Transverse colon (tissue), 4 donors: ENCODE data around the gene C6orf62. TPM values are rescaled to one million over a fixed set of nuclear protein-coding genes. Genes with fewer than 3 reads are reported as not detected.

Experiments used
- DNase-seq: peaks from one replicate; pipeline ENCODE4 v3.0.0-alpha.2; 2019
- H3K27ac ChIP-seq, 4 donors: fragments of 200-600 bp; sonication (generic); 2 replicates each; pipeline ENCODE4 v1.5.1; 2016 to 2018; ENCODE audit warnings: inconsistent platforms in 4 of 4
- H3K27me3 ChIP-seq: fragments of 200-600 bp; sonication (generic); 2 replicates; pipeline ENCODE4 v1.5.1; 2017; ENCODE audit warnings: inconsistent platforms
- H3K36me3 ChIP-seq, 4 donors: fragments of 200-600 bp; sonication (generic); 2 replicates each; pipeline ENCODE4 v1.5.1; 2017 to 2019; ENCODE audit warnings: inconsistent platforms in 4 of 4
- H3K4me1 ChIP-seq, 4 donors: fragments of 200-600 bp; sonication (generic); 2 replicates each; pipeline ENCODE4 v1.5.1; 2017 to 2020; ENCODE audit warnings: inconsistent platforms in 4 of 4
- H3K4me3 ChIP-seq, 4 donors: fragments of 200-600 bp; sonication (generic); 1 replicate in 1 of 4; 2 replicates in 3 of 4; pipeline versions ENCODE4 v1.5.1 to v1.6.1; 2017 to 2019; ENCODE audit warnings: inconsistent platforms in 4 of 4
- H3K9me3 ChIP-seq, 2 donors: fragments of 200-600 bp; sonication (generic); 2 replicates each; pipeline ENCODE4 v1.5.1; 2017 to 2019; ENCODE audit warnings: inconsistent platforms in 2 of 2
- EP300 ChIP-seq: sonication (generic); formaldehyde crosslinking; IDR thresholded peaks from one replicate; pipeline ENCODE4 v1.6.1; 2017; ENCODE audit warnings: antibody characterized with exemption, low read depth
- POLR2A ChIP-seq: fragments of 450-650 bp; IDR thresholded peaks from one replicate; pipeline ENCODE4 v1.6.1; 2016; ENCODE audit warnings: antibody characterized with exemption, mild to moderate bottlenecking, moderate library complexity
- POLR2AphosphoS5 ChIP-seq, 3 donors: sonication (generic); formaldehyde crosslinking; IDR thresholded peaks; one replicate each; pipeline ENCODE4 v1.6.1; 2016; ENCODE audit warnings: antibody characterized with exemption in 3 of 3
- WGBS, 2 donors: methylation state at CpG; one replicate each; pipeline ENCODE4 v1.1.5; 2018; ENCODE audit warnings: low coverage in 1 of 2; 5-methylcytosine and 5-hydroxymethylcytosine counted together
- in situ Hi-C, 4 donors: fragments of 200-750 bp; cut with MboI; loops; one replicate each; pipeline versions ENCODE4 v1.15.0 to v1.15.1; 2017; ENCODE audit warnings: low sequenced_read_pairs in 3 of 4, low pct_ligation_motif_present in 1 of 4, low pct_unique_long_range_greater_than_20kb in 1 of 4
- intact Hi-C: fragments of 100-400 bp; cut with DNase I; formaldehyde crosslinking; loops from one replicate; pipeline ENCODE4 v1.15.1; 2023; ENCODE audit warnings: low total_unique reads
- total RNA-seq, 4 donors: library from RNA; depleted of rRNA; stranded (reverse); fragments of >200 nt; gene quantifications; one replicate each; pipeline ENCODE4 v1.1.0, GENCODE V29; 2016
- TF ChIP-seq, protein P1 (sequence below), 5 experiments: fragments of 200-600 bp in 3 of 5; fragments of 450-650 bp in 2 of 5; sonication (generic) in 3 of 5; IDR thresholded peaks; 1 replicate in 2 of 5; 2 replicates in 3 of 5; pipeline ENCODE4 v1.5.1; 2016 to 2017; ENCODE audit warnings: antibody characterized with exemption in 5 of 5, inconsistent platforms in 3 of 5, mild to moderate bottlenecking in 2 of 5, moderate library complexity in 1 of 5

Gene C6orf62
- total RNA-seq, 4 donors from 2014 or later = 29.9 to 64.3 (median 40.9) TPM

DNA sequence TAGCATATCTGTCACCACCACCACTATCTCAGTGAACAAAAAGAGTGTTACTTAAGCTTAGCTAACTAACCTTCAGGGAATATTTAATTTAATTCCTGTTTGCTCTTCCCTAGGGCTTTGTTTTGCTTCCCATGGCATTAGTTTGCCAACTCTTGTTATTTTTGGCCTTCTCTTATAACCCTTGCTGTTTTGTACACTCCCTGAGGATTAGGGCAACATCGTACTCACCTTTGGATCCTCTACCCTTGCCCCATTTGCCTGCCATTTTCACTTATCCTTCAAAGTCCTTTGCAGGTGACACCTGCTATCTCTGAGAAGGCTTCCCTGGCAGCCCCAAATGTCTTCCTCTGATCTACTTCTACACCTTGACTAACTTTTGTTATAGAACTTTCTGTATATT is 28.4 kb downstream of the C6orf62 start:
- Histone ChIP-seq H3K4me1 (peaks cover 0 to 3% (median 0%) of the 10 kb centered on the region in 4 donors), H3K27me3 (no peaks in the 10 kb centered on the region), H3K36me3 (no peaks in the 10 kb centered on the region), H3K9me3 (no peaks in the 10 kb centered on the region), H3K27ac (no peak overlapping the region), H3K4me3 (no peak overlapping the region)
- no peak for DNase-seq
- in situ Hi-C loops (loop anchor here in 3 of 4 donors (5.0 to 25.0 kb wide), 4 partner anchors 108 to 253 kb away; no protein-coding TSS in a partner anchor), intact Hi-C loops (no loop called here)
- TF ChIP-seq EP300 (no peak), POLR2A (no peak), POLR2AphosphoS5 (IDR thresholded peaks at IDR 0.05) (no peak)
- TF ChIP-seq, protein P1, sequence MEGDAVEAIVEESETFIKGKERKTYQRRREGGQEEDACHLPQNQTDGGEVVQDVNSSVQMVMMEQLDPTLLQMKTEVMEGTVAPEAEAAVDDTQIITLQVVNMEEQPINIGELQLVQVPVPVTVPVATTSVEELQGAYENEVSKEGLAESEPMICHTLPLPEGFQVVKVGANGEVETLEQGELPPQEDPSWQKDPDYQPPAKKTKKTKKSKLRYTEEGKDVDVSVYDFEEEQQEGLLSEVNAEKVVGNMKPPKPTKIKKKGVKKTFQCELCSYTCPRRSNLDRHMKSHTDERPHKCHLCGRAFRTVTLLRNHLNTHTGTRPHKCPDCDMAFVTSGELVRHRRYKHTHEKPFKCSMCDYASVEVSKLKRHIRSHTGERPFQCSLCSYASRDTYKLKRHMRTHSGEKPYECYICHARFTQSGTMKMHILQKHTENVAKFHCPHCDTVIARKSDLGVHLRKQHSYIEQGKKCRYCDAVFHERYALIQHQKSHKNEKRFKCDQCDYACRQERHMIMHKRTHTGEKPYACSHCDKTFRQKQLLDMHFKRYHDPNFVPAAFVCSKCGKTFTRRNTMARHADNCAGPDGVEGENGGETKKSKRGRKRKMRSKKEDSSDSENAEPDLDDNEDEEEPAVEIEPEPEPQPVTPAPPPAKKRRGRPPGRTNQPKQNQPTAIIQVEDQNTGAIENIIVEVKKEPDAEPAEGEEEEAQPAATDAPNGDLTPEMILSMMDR (IDR thresholded peaks at IDR 0.05) = no peak
- WGBS, 2 donors = 43 to 75% methylated on average over 1 of the region's 1 CpG

DNA sequence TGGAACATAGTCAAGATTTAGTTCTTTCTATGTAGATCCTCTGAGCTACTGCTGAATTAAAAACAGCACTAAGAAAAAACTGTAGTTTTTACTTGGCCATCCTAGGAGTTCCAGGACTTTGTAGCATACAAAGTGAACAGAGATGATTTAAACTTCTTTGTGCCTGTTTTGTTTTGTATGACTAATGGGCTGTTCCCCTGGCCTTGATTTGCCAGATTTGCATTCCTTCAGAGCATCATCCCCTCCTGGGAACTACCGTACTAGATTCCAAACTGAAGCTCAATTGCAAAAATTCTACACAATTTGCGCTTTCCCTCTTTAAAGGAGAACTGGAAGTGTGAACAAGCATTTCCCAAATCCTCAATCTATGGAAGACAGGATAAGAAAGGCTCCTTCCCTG is 29.0 kb downstream of the C6orf62 start:
- intact Hi-C loops = no loop called here
- Histone ChIP-seq H3K27me3 (no peaks in the 10 kb centered on the region), H3K4me1 (no peaks in the 10 kb centered on the region), H3K36me3 (no peaks in the 10 kb centered on the region), H3K9me3 (no peaks in the 10 kb centered on the region), H3K27ac (no peak overlapping the region), H3K4me3 (no peak overlapping the region)
- DNase-seq = no peak
- 63 to 90% methylated on average over 2 of the region's 2 CpGs for WGBS, 2 donors
- in situ Hi-C loops = loop anchor here in 3 of 4 donors (5.0 to 25.0 kb wide), 4 partner anchors 108 to 253 kb away; no protein-coding TSS in a partner anchor
- TF ChIP-seq POLR2A (no peak), EP300 (no peak), POLR2AphosphoS5 (IDR thresholded peaks at IDR 0.05) (no peak)
- TF ChIP-seq, protein P1 (IDR thresholded peaks at IDR 0.05) = no peak

DNA sequence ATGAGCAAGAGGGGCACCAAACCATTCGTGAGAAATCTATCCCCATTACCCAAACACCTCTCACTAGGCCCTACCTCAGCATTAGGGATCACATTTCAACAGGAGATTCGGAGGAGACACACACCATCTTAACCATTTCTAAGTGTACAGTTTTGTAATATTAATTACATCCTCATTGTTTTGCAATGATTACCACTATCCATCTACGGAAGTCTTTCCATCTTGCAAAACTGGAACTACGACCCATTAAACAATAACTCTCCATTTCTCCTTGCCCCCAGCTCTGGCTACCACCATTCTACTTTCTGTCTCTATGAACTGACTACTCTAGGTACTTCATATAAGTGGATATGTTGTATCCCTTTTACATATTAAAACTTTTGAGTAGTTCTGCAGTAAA is 32.0 kb downstream of the C6orf62 start:
- H3K36me3 ChIP-seq = no peaks in the 10 kb centered on the region
- intact Hi-C loops (no loop called here), in situ Hi-C loops (loop anchor here in 1 of 4 donors (25.0 kb wide), 1 partner anchor 250 kb away; no protein-coding TSS in a partner anchor)
- TF ChIP-seq EP300 (no peak), POLR2AphosphoS5 (IDR thresholded peaks at IDR 0.05) (no peak), POLR2A (no peak)
- TF ChIP-seq, protein P1 (IDR thresholded peaks at IDR 0.05) = no peak
- no peak overlapping the region for H3K4me3 ChIP-seq
- no peak for DNase-seq
- H3K27ac ChIP-seq = no peak overlapping the region
- WGBS, 2 donors = 86 to 95% methylated on average over 4 of the region's 4 CpGs
- H3K9me3 ChIP-seq = no peaks in the 10 kb centered on the region
- H3K4me1 ChIP-seq = no peaks in the 10 kb centered on the region
- no peaks in the 10 kb centered on the region for H3K27me3 ChIP-seq

DNA sequence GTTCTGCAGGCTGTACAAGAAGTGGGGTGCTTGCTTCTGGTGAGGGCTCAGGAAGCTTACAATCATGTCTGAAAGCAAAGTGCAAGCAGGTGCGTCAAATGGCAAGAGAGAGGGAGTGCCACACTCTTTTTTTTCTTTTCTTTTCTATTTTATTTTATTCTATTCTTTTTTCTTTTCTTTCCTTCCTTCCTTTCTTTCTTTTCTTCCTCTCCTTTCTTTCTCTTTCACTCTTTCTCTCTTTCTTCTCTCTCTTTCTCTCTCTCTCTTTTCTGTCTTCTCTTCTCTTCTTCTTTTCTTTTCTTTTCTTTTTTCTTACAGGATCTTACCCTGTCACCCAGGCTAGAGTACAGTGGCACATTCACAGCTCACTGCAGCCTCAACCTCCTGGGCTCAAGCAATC is 32.5 kb downstream of the C6orf62 start:
- Histone ChIP-seq H3K27me3 (no peaks in the 10 kb centered on the region), H3K36me3 (no peaks in the 10 kb centered on the region), H3K9me3 (no peaks in the 10 kb centered on the region), H3K4me1 (no peaks in the 10 kb centered on the region), H3K27ac (no peak overlapping the region), H3K4me3 (no peak overlapping the region)
- no peak for DNase-seq
- in situ Hi-C loops = loop anchor here in 1 of 4 donors (25.0 kb wide), 1 partner anchor 249 kb away; no protein-coding TSS in a partner anchor
- TF ChIP-seq, protein P1 (IDR thresholded peaks at IDR 0.05) = no peak
- TF ChIP-seq POLR2AphosphoS5 (IDR thresholded peaks at IDR 0.05) (no peak), EP300 (no peak), POLR2A (no peak)
- 91 to 100% methylated on average over 1 of the region's 1 CpG for WGBS, 2 donors
- intact Hi-C loops = no loop called here
